ENCODE results near the gene SLC12A3.

The SLC12A3 gene

GRCh38 chr16:56894331-56894917 is 29.4 kb downstream of the SLC12A3 start:
- no peak for DNase-seq

DNA sequence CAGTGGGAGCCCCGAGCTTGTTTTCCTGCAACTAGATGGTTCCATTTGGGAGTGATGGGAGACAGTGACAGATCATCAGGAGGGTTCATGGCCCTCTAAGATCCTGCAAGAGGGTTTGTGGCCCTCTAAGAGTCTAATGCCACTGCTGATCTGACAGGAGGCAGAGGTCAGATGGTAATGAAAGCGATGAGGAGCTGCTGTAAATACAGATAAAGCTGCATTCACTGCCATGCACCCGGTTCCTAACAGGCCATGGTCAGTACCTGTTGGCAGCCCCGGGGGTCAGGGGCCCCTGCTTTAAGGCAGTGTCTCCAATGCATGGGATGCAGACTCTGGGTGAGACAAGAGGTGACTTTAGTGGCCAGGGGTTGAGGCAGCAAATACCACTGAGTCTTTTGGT is 30.8 kb downstream of the SLC12A3 start:
- DNase-seq, result no peak

DNA sequence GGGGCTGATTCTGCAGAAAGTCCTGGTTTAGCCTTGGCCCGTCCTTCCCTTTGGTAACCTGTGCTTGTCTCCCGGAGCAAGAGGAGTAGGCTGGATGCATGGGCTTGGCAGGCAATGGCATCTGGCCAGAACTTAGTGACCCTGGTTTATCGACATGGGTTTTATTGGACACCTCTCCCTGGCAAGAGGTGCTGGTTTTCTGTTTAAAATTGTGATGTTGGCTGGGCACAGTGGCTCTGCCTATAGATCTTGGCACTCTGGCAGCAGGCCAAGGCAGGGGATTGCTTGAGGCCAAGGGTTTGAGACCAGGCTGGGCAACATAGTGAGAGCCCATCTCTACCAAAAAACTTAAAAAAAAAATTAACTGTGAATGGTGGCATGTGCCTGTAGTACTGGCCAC is 31.2 kb downstream of the SLC12A3 start:
- DNase-seq, result no peak

DNA sequence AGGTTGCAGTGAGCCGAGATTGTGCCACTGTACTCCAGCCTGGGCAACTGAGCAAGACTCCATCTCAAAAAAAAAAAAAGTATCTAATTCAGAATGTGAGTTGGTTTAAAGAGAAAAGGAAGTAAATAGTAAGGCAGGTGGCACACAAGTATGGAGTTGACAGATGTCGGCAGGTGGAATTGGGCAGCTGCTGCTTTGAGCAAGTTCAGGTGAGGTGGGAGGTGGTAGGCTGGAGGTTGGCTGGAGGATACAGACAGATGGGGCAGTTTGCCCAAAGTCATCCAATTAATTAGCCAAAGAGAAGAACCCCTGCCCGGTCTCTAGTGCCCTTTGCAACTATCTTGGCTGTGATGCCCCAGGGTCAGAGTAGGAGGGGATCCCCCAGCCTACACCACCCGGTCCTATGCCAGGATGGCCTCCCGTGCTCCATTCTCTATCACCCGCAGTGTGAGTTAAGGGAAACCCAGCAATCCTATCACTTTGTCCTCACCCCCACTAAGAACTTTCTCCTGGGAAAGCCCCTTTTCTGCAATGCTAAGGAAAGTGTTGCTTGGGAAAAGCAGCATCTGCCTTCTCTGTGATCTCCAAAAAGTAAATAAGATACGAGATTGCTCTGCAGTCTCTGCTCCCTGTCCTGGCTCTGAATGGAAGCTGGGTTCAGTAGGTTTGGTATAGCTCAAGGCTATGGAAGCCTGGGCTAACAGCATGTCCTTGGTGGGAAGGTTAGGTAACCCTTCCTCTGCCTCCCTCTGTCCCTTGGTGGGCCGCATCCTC is 32.2 kb downstream of the SLC12A3 start:
- DNase-seq, result no peak

DNA sequence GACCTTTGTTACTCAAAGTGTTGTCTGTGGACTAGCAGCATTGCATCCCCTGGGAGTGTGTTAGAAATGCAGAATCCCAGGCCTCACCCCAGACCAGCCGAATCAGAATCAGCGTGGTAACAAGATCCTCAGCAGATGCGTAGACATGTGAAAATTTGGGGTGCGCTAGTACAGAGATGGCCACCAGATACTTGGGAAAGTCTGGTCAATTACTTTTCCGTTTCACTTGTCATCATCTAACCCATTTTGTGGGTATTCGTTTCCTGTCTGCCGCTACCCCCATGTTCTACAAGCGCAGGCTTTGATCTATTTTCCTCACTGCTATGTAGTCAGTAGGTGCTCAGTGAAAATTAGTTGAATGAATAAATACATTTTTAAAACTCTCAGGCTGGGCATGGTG is 33.8 kb downstream of the SLC12A3 start:
- DNase-seq, result peak; percentile 8

DNA sequence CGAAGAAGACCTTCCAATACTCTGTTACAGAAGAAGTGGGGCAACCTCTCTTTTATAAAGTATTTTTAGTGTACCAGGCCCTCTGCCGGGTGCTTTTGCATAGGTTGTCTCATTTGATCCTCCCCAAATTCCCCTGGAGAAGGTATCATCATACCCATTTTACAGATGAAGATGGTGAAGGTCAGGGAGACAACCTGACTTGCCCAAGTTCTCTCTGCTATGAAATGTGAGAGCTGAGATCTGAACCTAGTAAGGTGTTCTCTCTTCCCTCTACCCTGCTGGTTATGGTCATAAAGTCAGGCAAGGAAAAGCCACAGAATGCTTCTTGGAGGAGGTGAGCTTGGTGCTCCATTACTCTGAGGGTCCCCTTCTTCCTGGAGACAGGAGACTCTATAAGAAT is 38.9 kb downstream of the SLC12A3 start:
- DNase-seq, result no peak

DNA sequence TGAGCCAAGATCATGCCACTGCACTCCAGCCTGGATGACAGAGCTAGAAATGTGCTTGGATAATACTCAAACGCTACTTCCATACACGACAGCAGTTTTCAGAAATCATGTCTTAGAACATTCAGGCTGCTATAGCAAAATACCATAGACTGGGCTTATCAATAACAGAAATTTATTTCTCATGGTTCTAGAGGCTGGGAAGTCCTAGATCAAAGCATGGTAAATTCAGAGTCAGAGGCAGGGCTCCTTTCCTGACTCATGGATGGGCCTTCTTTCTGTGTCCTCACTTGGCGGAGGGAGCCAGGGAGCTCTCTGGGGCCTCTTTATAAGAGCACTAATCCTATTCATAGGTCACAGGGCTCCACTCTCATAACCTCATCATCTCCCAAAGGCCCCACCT is 42.4 kb downstream of the SLC12A3 start:
- DNase-seq, result no peak

- DNase-seq, result no peak
Measured at GRCh38 chr16:56909527-56909979, 44.5 kb downstream of the SLC12A3 start.

DNA sequence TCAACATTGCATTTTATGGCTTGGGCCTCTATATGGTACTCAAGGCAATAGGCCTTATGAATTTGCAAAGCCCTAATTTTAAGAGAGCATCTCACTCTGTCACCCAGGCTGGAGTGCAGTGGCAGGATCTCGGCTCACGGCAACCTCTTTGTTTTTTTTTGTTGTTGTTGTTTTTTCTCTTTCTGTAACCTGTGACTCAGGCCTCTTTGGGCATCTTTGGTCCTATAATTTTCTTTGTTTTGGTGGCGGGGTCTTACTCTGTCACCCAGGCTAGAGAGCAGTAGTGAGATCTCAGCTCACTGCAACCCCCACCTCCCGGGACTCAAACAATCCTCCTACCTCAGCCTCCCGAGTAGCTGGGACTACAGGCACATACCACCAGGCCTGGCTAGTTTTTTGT is 45.1 kb downstream of the SLC12A3 start:
- DNase-seq, result no peak

DNA sequence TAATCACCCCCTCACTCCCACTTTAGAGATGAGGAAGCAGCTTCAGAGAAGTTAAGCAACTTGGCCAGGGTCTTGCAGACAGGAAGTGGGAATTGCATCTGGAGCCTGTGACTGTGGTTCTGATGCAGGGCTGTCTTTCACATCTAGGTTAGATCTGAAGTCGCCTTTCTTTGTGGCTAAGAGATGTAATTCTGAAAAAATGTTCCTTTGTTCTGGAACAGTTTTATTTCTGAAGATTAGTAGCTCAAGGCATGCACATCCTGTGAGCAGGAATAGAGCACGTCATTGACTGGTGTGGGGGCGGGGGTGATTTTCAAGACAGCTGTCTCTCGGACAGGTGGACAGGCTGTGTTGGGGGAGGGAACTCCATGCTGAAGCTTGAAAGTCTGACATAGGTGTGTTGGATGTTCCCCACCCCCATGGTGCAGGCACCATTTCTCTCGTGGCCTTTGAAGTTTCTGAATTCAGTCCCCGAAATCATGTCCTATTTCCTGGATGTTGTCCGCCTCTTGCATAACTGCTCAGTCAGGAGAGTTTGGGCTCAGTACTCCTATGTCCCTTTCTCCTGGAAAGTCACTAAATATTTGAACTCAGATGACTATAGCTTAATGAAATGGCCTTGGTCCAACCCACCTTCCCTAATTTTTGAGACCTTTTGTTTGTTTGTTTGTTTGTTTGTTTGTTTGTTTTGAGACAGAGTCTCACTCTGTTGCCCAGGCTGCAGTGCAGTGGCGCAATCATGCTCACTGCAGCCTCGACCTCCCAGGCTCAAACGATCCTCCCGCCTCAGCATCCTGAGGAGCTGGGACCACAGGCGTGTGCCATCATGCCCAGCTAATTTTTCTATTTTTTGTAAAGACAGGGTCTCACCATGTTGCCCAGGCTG is 45.9 kb downstream of the SLC12A3 start:
- no peak for DNase-seq

DNA sequence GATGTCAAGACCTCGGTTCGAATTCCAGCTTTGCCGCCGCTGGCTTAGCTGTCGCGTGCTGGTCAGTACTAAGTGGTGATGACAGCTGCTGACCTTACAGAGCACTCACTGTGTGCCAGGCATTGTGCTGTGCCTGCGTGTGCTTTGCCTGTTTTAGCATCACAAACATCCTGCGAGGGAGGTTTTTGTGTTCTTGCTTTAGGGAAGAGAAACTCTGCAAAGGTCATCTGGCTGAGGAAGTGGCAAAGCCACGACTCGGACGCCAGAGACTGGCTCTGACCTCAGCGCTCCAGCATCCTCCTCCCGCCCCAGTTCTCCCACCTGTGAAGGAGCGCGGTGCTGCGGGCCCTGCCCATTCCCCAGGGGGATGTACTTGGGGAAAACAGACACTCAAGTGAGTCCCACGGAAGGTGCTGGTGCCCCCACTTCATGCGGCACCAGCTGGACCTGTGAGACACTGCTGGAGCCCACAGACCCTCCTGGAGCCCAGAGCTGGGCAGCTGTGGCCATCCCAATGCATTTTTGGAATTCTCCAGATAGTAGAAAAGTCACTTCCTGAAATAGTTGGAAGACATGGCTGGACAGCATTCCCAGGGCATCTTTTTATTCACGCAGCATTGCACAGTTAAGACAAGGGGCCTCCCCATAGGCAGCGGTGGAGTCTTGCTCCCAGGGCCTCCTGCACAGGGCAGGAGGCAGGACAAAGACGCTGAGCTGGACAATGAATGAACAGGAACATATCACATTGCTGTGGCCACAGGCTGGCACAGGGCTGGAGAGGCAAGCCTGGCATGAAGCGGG is 47.0 kb downstream of the SLC12A3 start:
- no peak for DNase-seq

GRCh38 chr16:56912746-56913708 is 48.0 kb downstream of the SLC12A3 start:
- no peak for DNase-seq

DNA sequence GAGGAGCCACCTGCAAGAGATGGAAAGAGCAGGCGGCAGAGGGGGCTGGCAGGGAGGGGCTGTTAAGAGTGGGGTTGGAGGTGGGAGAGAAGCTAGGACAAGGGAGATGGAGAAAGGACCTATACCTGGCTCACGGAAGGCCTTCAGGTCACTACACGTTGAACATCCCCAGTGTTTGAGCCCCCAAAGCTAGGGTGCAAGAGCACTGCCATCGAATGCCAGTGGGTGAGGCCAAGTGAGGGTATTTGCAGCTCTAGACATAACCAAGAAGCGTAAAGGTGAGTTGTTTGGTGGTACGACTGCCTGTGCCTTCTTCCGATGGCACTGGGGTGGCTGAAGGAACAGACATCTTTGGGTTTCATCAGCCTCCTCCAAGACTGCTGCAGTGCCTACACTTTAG is 49.9 kb downstream of the SLC12A3 start:
- no peak for DNase-seq

GRCh38 chr16:56915336-56916119 is 50.5 kb downstream of the SLC12A3 start:
- no peak for DNase-seq

GRCh38 chr16:56916571-56917403 is 51.8 kb downstream of the SLC12A3 start:
- peak; percentile 45 for DNase-seq

DNA sequence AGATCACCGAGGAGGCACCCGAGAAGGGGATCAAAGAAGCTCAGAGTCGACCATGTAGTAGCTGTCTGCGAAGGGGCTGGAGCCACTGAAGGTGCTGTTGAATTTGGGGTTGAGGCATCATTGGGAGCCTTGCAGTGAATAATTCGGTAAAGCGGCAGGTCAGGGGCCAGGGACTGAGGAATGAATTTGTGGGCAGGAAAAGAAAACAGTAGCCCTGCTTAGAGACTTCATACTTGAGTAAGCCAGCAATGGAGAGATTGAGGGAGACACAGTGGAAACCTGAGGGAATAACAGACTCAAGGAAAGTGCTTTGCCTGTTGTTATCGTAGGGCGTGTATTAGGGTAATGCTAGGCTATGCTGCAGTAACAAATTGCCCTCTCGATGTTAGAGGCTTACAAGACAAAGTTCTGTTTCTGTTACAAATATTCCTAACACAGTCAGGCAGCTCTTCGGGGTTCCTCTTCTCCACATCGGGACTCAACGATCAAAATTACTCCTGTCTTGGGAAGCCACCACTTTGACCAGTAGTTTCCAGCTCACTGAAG is 53.5 kb downstream of the SLC12A3 start:
- DNase-seq, result no peak

- no peak for DNase-seq
Measured at GRCh38 chr16:56919099-56919800, 54.2 kb downstream of the SLC12A3 start.

GRCh38 chr16:56921571-56921970 is 56.6 kb downstream of the SLC12A3 start:
- no peak for DNase-seq

Data from CD4-positive, alpha-beta T cell treated with Interleukin-4 for 4 hours (primary cell).